Keratinocyte (primary cell): ENCODE measurements around the gene MADCAM1. TPM values are rescaled to one million over a fixed set of nuclear protein-coding genes. Genes with fewer than 3 reads are reported as not detected.

Source experiments
- DNase-seq: peaks from one replicate; pipeline ENCODE4 v3.0.0-alpha.2; 2011; ENCODE audit warnings: low read depth, missing footprints, low spot score
- FAIRE-seq: peaks from 2 replicates; lab custom pipeline; 2011; peaks lifted over from hg19 to GRCh38; lab: Jason Lieb, UNC
- H2AFZ ChIP-seq: 2 replicates; pipeline ENCODE4 v1.6.0; 2012; ENCODE audit warnings: low read length, control low read depth, inconsistent platforms; ENCODE audit not compliant: control insufficient read depth
- H3K27ac ChIP-seq: 2 replicates; pipeline ENCODE4 v1.5.1; 2011; ENCODE audit warnings: low read length; ENCODE audit not compliant: control insufficient read depth, insufficient read depth
- H3K27me3 ChIP-seq: 3 replicates; pipeline ENCODE4 v1.6.0; 2011; ENCODE audit warnings: low read length; ENCODE audit not compliant: control insufficient read depth, insufficient read depth; ENCODE audit errors: extremely low read depth
- H3K36me3 ChIP-seq, 2 experiments: 2 replicates in 1 of 2; 3 replicates in 1 of 2; pipeline ENCODE4 v1.5.1; 2011; ENCODE audit warnings: low read length in 2 of 2, mild to moderate bottlenecking in 1 of 2; ENCODE audit not compliant: control insufficient read depth in 2 of 2, insufficient read depth in 2 of 2; ENCODE audit errors: extremely low read depth in 1 of 2
- H3K4me1 ChIP-seq: 3 replicates; pipeline ENCODE4 v1.5.1; 2011; ENCODE audit warnings: low read length; ENCODE audit not compliant: control insufficient read depth, insufficient read depth; ENCODE audit errors: extremely low read depth
- H3K4me2 ChIP-seq: 3 replicates; pipeline ENCODE4 v1.6.0; 2011; ENCODE audit warnings: low read depth, low read length; ENCODE audit not compliant: control insufficient read depth, insufficient read depth; ENCODE audit errors: extremely low read depth
- H3K4me3 ChIP-seq, 3 experiments: fragments of 200-600 bp in 1 of 3; sonication (generic) in 1 of 3; 2 replicates in 2 of 3; 3 replicates in 1 of 3; pipeline ENCODE4 v1.5.1; 2011 to 2016; ENCODE audit warnings: low read length in 3 of 3, mild to moderate bottlenecking in 3 of 3, control low read depth in 2 of 3, inconsistent platforms in 1 of 3, low read depth in 1 of 3, mixed read lengths in 1 of 3, mixed run types in 1 of 3, moderate library complexity in 1 of 3; ENCODE audit not compliant: control insufficient read depth in 2 of 3, insufficient read depth in 2 of 3; ENCODE audit errors: extremely low read depth in 1 of 3
- H3K79me2 ChIP-seq: 2 replicates; pipeline ENCODE4 v1.6.0; 2012; ENCODE audit warnings: low read length; ENCODE audit not compliant: control insufficient read depth, insufficient read depth
- H3K9ac ChIP-seq: 3 replicates; pipeline ENCODE4 v1.6.0; 2011; ENCODE audit warnings: low read length; ENCODE audit not compliant: control insufficient read depth, insufficient read depth; ENCODE audit errors: extremely low read depth
- H3K9me1 ChIP-seq: 3 replicates; pipeline ENCODE4 v1.6.0; 2011; ENCODE audit warnings: low read length; ENCODE audit not compliant: control insufficient read depth, insufficient read depth; ENCODE audit errors: extremely low read depth
- H3K9me3 ChIP-seq: 2 replicates; pipeline ENCODE4 v1.5.1; 2012; ENCODE audit warnings: low read depth, low read length; ENCODE audit not compliant: control insufficient read depth
- H4K20me1 ChIP-seq: 3 replicates; pipeline ENCODE4 v1.6.0; 2011; ENCODE audit warnings: low read length; ENCODE audit not compliant: control insufficient read depth, insufficient read depth; ENCODE audit errors: extremely low read depth
- CTCF ChIP-seq, 3 experiments: IDR thresholded peaks in 1 of 3; conservative IDR thresholded peaks in 1 of 3; optimal IDR thresholded peaks in 1 of 3; 2 replicates in 2 of 3; 3 replicates in 1 of 3; pipeline versions ENCODE3 to v1.5.1; 2011; ENCODE audit warnings: low read length in 3 of 3, mild to moderate bottlenecking in 3 of 3, moderate library complexity in 2 of 3, control low read depth in 1 of 3, inconsistent platforms in 1 of 3; ENCODE audit not compliant: insufficient read depth in 2 of 3; ENCODE audit errors: extremely low read depth in 1 of 3
- EZH2 ChIP-seq: IDR thresholded peaks from one replicate; pipeline ENCODE4 v1.6.1; 2012; ENCODE audit warnings: inconsistent platforms, mild to moderate bottlenecking, low read length, moderate library complexity
- dilution Hi-C: fragments of 300-500 bp; cut with MboI; formaldehyde crosslinking; loops from one replicate; pipeline ENCODE4 v1.7.0; 2020; ENCODE audit warnings: low sequenced_read_pairs; ENCODE audit not compliant: extremely low pct_ligation_motif_present
- polyA plus RNA-seq, 5 experiments: library from polyadenylated mRNA; depleted of rRNA in 3 of 5; stranded (reverse) in 3 of 5; stranded (forward) in 1 of 5; unstranded in 1 of 5; fragments of >200 nt; gene quantifications; 1 replicate in 1 of 5; 2 replicates in 3 of 5; 3 replicates in 1 of 5; pipeline versions ENCODE4 v1.2.1 to v1.2.3, GENCODE V29; 2011 to 2012; ENCODE audit warnings: missing spikeins in 2 of 5, low read depth in 1 of 5, low replicate concordance in 1 of 5

Gene MADCAM1
- polyA plus RNA-seq, 1 donor (not counting 4 experiments of a cell fraction or from before 2014, with no cell fraction given), result 0.05 TPM

DNA sequence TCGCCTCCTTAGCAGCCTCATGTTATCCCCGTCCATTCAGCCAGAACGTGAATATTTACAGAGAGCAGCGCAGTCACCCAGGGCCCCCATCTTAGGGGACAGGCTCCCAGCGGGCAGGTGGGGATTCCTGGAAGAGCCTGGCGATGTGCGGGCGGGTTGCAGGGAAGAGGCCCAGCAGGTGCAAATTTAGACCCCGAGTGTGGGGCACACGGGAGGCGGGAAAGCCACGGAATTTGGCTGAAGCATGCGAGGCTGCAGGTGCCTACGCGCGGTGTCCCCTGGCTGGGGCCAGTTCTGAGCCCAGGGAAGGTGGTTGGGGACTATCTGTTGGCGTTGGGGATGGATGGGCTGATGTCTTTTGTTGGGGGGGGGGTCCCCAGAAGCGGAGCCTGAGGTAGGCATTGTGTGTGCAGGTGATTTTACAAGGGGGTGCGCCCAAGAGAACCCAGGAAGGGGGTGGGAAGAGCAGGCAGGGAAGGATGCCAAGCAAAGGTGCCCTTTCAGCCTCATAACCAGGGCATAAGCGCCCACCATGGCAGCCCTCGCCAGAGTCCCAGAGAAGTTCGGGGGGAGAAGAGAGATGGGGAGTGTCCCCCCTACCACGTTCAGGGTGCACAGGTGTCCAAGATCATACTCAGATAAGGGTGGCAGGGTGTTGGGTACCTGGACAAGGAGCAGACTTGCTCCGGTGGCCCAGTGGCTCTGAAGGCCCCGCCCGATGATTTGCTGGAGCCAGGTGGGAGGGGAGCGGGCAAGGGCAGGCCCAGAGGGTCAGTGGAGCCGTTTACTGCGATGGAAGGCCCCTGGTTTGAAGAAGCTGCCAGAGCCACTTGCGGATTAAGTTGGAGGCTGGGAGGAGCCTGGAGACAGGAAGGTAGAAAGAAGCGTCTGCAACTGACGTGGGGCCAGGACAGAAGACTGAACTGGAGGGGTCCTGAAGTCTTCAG is 12.2 kb downstream of the MADCAM1 start:
- Histone ChIP-seq H3K9me1 (peaks cover 4% of the 10 kb centered on the region), H3K4me3 (peak overlapping the region; percentile 57 to 88 (median 74)), H4K20me1 (no peaks in the 10 kb centered on the region), H3K4me2 (peak overlapping the region; percentile 75), H3K4me1 (peaks cover 32% of the 10 kb centered on the region), H3K9ac (peak overlapping the region; percentile 85), H3K36me3 (peaks cover 0 to 3% of the 10 kb centered on the region in 2 experiments), H2AFZ (no peak overlapping the region), H3K79me2 (peaks cover 16% of the 10 kb centered on the region), H3K9me3 (no peaks in the 10 kb centered on the region), H3K27ac (no peak overlapping the region), H3K27me3 (no peaks in the 10 kb centered on the region)
- TF ChIP-seq EZH2 (no peak), CTCF (optimal IDR thresholded peaks at IDR 0.05 in 1 of 3, IDR thresholded peaks at IDR 0.05 in 1 of 3, conservative IDR thresholded peaks at IDR 0.05 in 1 of 3; ENCODE audit: extremely low read depth in 1 of 3, insufficient read depth in 2 of 3, low read length in 3 of 3) (no peak)
- dilution Hi-C loops, result no loop called here
- FAIRE-seq, result no peak
- no peak for DNase-seq

DNA sequence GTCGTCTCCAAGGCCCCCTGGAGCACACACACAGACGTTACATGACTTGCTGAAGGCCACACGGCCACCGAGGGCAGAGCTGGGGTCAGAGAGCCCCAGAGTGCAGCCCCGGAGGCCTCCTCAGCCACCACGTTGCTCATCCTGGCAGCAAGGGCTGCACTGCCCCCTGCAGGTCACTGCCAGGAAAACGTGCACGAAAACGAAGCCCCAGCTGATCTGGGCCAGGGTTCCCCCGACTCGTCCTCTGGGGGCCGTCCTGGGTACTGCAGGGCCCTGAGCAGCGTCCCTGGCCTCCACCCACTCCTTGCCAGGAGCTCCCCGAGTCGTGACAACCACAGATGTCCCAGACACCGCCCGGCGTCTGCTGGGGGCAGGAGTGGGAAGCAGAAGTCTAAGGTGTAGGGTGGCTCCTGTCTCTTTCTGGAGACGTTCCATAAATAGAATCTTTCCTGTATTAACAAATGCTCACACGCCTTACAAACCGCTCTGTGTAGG is 14.4 kb downstream of the MADCAM1 start:
- H3K79me2 ChIP-seq, result peaks cover 16% of the 10 kb centered on the region
- no peaks in the 10 kb centered on the region for H3K27me3 ChIP-seq
- no peaks in the 10 kb centered on the region for H3K9me3 ChIP-seq
- TF ChIP-seq CTCF (optimal IDR thresholded peaks at IDR 0.05 in 1 of 3, IDR thresholded peaks at IDR 0.05 in 1 of 3, conservative IDR thresholded peaks at IDR 0.05 in 1 of 3; ENCODE audit: extremely low read depth in 1 of 3, insufficient read depth in 2 of 3, low read length in 3 of 3) (peak; percentile 96 to 99 (median 99)), EZH2 (no peak)
- peak overlapping the region; percentile 4 to 63 (median 53) for H3K4me3 ChIP-seq
- peaks cover 2% of the 10 kb centered on the region for H3K9me1 ChIP-seq
- peak; percentile 66 for FAIRE-seq
- H3K9ac ChIP-seq, result peak overlapping the region; percentile 77
- no peaks in the 10 kb centered on the region for H4K20me1 ChIP-seq
- dilution Hi-C loops, result no loop called here
- peaks cover 30% of the 10 kb centered on the region for H3K4me1 ChIP-seq
- peak overlapping the region; percentile 70 for H2AFZ ChIP-seq
- peak overlapping the region; percentile 82 for H3K27ac ChIP-seq
- peak overlapping the region; percentile 93 for H3K4me2 ChIP-seq
- DNase-seq, result peak; percentile 59
- H3K36me3 ChIP-seq, result peaks cover 2 to 4% of the 10 kb centered on the region in 2 experiments
